A549 (cell line): ENCODE measurements around the gene RAB3IL1. TPM values are rescaled to one million over a fixed set of nuclear protein-coding genes. Genes with fewer than 3 reads are reported as not detected.

Experiments used
- ATAC-seq, 2 experiments: fragments of 200-7000 bp in 1 of 2; fragments of >200 bp in 1 of 2; cut with Nextera tagmentation in 1 of 2; cut with Tn5 transposase in 1 of 2; 3 replicates each; pipeline versions ENCODE4 v1.8.0 to v1.9.1; 2018 to 2020; ENCODE audit warnings: mild to moderate bottlenecking in 1 of 2, moderate library complexity in 1 of 2
- CTCF ChIA-PET: fragments of 300-600 bp; sonication (Branson Sonifier 250); formaldehyde crosslinking; extraction: SDS; loops from one replicate; lab custom pipeline; 2021; ENCODE audit warnings: antibody characterized with exemption, inconsistent platforms; lab: Yijun Ruan, JAX
- POLR2A ChIA-PET: fragments of 350-600 bp; formaldehyde crosslinking; extraction: SDS; loops from one replicate; lab custom pipeline; 2021; ENCODE audit warnings: antibody characterized with exemption, inconsistent platforms; lab: Yijun Ruan, JAX
- DNase-seq, 2 experiments: peaks; one replicate each; pipeline versions ENCODE4 v3.0.0 to v3.0.0-alpha.2; 2011 to 2016; ENCODE audit warnings: low read depth in 1 of 2, low spot score in 1 of 2
- FAIRE-seq: peaks from 2 replicates; lab custom pipeline; 2011; peaks lifted over from hg19 to GRCh38; lab: Jason Lieb, UNC
- H3K27ac ChIP-seq, 2 experiments: fragments of >200 bp; sonication (Bioruptor Twin); formaldehyde crosslinking; 3 replicates each; pipeline ENCODE4 v1.5.1; 2016 to 2017
- H3K4me1 ChIP-seq: fragments of >200 bp; sonication (Bioruptor Twin); formaldehyde crosslinking; 3 replicates; pipeline ENCODE4 v1.6.1; 2016
- H3K4me2 ChIP-seq: fragments of >200 bp; sonication (Bioruptor Twin); formaldehyde crosslinking; 3 replicates; pipeline ENCODE4 v1.6.1; 2016
- H3K4me3 ChIP-seq: fragments of >200 bp; sonication (Bioruptor Twin); formaldehyde crosslinking; 3 replicates; pipeline ENCODE4 v1.5.1; 2016
- H3K9me3 ChIP-seq: fragments of >200 bp; sonication (Bioruptor Twin); formaldehyde crosslinking; 3 replicates; pipeline ENCODE4 v1.6.1; 2016
- CEBPB ChIP-seq, 2 experiments: fragments of >200 bp in 1 of 2; sonication (Bioruptor Twin) in 1 of 2; formaldehyde crosslinking in 1 of 2; IDR thresholded peaks; 2 replicates each; pipeline ENCODE4 v1.6.1; 2012 to 2016
- CHD4 ChIP-seq: fragments of 200-600 bp; sonication (generic); IDR thresholded peaks from 2 replicates; pipeline ENCODE4 v1.6.1; 2016; ENCODE audit warnings: antibody characterized with exemption, mild to moderate bottlenecking, borderline replicate concordance
- EHF ChIP-seq: fragments of 250-450 bp; sonication (Bioruptor Pico); IDR thresholded peaks from 2 replicates; pipeline ENCODE4 v1.5.0; 2020; ENCODE audit warnings: mild to moderate bottlenecking
- EP300 ChIP-seq, 2 experiments: fragments of >200 bp; sonication (Bioruptor Twin); formaldehyde crosslinking; IDR thresholded peaks; 2 replicates in 1 of 2; 3 replicates in 1 of 2; pipeline ENCODE4 v1.6.1; 2016 to 2017
- ESRRA ChIP-seq: fragments of 150-350 bp; IDR thresholded peaks from 2 replicates; pipeline ENCODE4 v1.6.1; 2014; ENCODE audit warnings: mild to moderate bottlenecking, low read length, borderline replicate concordance
- FOSL2 ChIP-seq, 2 experiments: fragments of 450-650 bp in 1 of 2; fragments of >200 bp in 1 of 2; sonication (Bioruptor Twin) in 1 of 2; formaldehyde crosslinking; IDR thresholded peaks; 2 replicates each; pipeline versions ENCODE4 v1.5.0 to v1.6.1; 2016 to 2020; ENCODE audit warnings: mild to moderate bottlenecking in 1 of 2, moderate library complexity in 1 of 2
- FOXS1 ChIP-seq: fragments of 250-450 bp; sonication (Bioruptor Pico); IDR thresholded peaks from 2 replicates; pipeline ENCODE4 v1.5.0; 2020; ENCODE audit warnings: mild to moderate bottlenecking, moderate library complexity
- GATA3 ChIP-seq: IDR thresholded peaks from 2 replicates; pipeline ENCODE4 v1.6.1; 2012; ENCODE audit warnings: borderline replicate concordance
- HEYL ChIP-seq: fragments of 250-450 bp; sonication (Bioruptor Pico); IDR thresholded peaks from 2 replicates; pipeline ENCODE4 v1.8.0; 2021; ENCODE audit warnings: mild to moderate bottlenecking, moderate library complexity
- HOXB13 ChIP-seq: fragments of 250-450 bp; sonication (Bioruptor Pico); IDR thresholded peaks from 2 replicates; pipeline ENCODE4 v1.5.0; 2020; ENCODE audit warnings: low read depth, mild to moderate bottlenecking, moderate library complexity
- JUNB ChIP-seq: fragments of >200 bp; sonication (Bioruptor Twin); formaldehyde crosslinking; IDR thresholded peaks from 2 replicates; pipeline ENCODE4 v1.6.1; 2016
- NFE2L2 ChIP-seq: fragments of 150-350 bp; conservative IDR thresholded peaks from 2 replicates; pipeline ENCODE4 v1.6.1; 2014; ENCODE audit warnings: low read length
- NR3C1 ChIP-seq: fragments of >200 bp; sonication (Bioruptor Twin); formaldehyde crosslinking; IDR thresholded peaks from 3 replicates; pipeline ENCODE4 v1.6.1; 2017
- POLR2AphosphoS2 ChIP-seq: conservative IDR thresholded peaks from 2 replicates; pipeline ENCODE4 v1.6.1; 2012; ENCODE audit warnings: low read length, improper control_type of control experiment, inconsistent platforms
- RFX5 ChIP-seq: fragments of 450-650 bp; IDR thresholded peaks from 2 replicates; pipeline ENCODE4 v1.7.1; 2014; ENCODE audit warnings: antibody characterized with exemption, mild to moderate bottlenecking, moderate library complexity
- SREBF2 ChIP-seq: fragments of 450-650 bp; IDR thresholded peaks from 2 replicates; pipeline ENCODE4 v1.6.1; 2014; ENCODE audit warnings: mild to moderate bottlenecking, moderate library complexity
- ZNF302 ChIP-seq: fragments of 250-450 bp; sonication (Bioruptor Pico); IDR thresholded peaks from 2 replicates; pipeline ENCODE4 v1.9.0; 2021; ENCODE audit warnings: inconsistent platforms, mild to moderate bottlenecking, moderate library complexity
- WGBS: methylation state at CpG from one replicate; pipeline ENCODE4 v1.1.6; 2017; ENCODE audit errors: missing lambda C conversion rate; 5-methylcytosine and 5-hydroxymethylcytosine counted together
- polyA plus RNA-seq, 4 experiments: library from polyadenylated mRNA; depleted of rRNA in 3 of 4; stranded (reverse); fragments of >200 nt; fragmentation: RNase III in 1 of 4; extraction: RNeasy Plus Mini Kit Qiagen cat#74134 plus additional on column Dnase treatment in 1 of 4; gene quantifications; 2 replicates in 3 of 4; 3 replicates in 1 of 4; pipeline ENCODE4 v1.2.3, GENCODE V29; 2011 to 2017
- TF ChIP-seq, protein P1 (sequence below): fragments of >200 bp; sonication (Bioruptor Twin); formaldehyde crosslinking; IDR thresholded peaks from 3 replicates; pipeline ENCODE4 v1.6.1; 2016
- TF ChIP-seq, protein P2 (sequence below): fragments of 450-650 bp; IDR thresholded peaks from 2 replicates; pipeline ENCODE4 v1.6.1; 2014; ENCODE audit warnings: antibody characterized with exemption
- TF ChIP-seq, protein P3 (sequence below): IDR thresholded peaks from 2 replicates; pipeline ENCODE4 v1.6.1; 2012

RAB3IL1 gene
- polyA plus RNA-seq, 2 of the 4 experiments (the other 2 are of a cell fraction), result 5.8 to 6.2 TPM

DNA sequence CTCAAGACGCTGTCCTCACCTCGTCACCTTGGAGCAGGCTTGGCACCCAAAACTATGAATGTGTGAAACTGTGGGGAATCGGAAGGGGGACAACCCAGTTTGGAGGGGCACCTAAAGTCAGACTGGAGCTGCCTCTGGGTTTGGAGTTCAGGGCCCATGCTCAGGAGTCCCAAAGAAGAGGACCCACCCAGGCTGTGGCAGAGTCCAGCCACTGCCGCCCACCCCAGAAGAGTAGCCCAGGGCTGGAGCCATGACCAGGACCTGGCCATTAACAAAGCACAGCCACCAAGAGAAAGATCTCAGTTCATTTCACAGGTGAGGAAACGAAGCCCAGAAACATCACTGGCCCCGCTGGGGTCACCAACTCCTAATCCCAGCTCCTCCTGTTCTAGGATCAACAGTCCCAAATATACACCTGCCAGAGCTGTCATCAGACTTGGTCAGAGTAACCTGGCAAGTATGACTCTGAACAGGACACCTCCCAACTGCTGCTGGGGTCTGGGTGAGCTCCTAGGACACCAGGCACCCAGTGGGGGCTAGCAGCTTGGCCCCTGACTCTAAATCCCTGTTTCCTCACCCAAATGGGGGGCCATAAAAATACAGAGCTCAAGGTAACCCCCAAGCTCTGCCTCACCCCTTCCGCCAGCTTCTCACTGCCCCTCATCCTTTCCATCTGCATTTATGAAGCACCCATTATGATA is 2.7 kb downstream of the RAB3IL1 start:
- FAIRE-seq, result no peak
- no peak for DNase-seq
- Histone ChIP-seq H3K4me1 (peaks cover 13% of the 10 kb centered on the region), H3K9me3 (no peaks in the 10 kb centered on the region)
- CTCF ChIA-PET, result interaction anchor here (0.6 to 11.5 kb wide), 7 partner anchors 10 to 168 kb away, joined by 3 to 198 read pairs (median 4); no protein-coding TSS in a partner anchor
- 95% methylated on average over 7 of the region's 7 CpGs for WGBS
- no peak for ATAC-seq
- TF ChIP-seq, protein P1, sequence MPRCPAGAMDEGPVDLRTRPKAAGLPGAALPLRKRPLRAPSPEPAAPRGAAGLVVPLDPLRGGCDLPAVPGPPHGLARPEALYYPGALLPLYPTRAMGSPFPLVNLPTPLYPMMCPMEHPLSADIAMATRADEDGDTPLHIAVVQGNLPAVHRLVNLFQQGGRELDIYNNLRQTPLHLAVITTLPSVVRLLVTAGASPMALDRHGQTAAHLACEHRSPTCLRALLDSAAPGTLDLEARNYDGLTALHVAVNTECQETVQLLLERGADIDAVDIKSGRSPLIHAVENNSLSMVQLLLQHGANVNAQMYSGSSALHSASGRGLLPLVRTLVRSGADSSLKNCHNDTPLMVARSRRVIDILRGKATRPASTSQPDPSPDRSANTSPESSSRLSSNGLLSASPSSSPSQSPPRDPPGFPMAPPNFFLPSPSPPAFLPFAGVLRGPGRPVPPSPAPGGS, result no peak
- TF ChIP-seq CEBPB (IDR thresholded peaks at IDR 0.05), result no peak
- no peak for TF ChIP-seq GATA3
- TF ChIP-seq, protein P2, sequence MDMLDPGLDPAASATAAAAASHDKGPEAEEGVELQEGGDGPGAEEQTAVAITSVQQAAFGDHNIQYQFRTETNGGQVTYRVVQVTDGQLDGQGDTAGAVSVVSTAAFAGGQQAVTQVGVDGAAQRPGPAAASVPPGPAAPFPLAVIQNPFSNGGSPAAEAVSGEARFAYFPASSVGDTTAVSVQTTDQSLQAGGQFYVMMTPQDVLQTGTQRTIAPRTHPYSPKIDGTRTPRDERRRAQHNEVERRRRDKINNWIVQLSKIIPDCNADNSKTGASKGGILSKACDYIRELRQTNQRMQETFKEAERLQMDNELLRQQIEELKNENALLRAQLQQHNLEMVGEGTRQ, result no peak
- TF ChIP-seq, protein P3, sequence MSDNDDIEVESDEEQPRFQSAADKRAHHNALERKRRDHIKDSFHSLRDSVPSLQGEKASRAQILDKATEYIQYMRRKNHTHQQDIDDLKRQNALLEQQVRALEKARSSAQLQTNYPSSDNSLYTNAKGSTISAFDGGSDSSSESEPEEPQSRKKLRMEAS, result no peak
- no peak for TF ChIP-seq JUNB
- no peak for TF ChIP-seq FOSL2 (IDR thresholded peaks at IDR 0.05)
- TF ChIP-seq FOSL2 (CRISPR knock-in tag; IDR thresholded peaks at IDR 0.05), result no peak
- TF ChIP-seq EHF, result no peak
- no peak for TF ChIP-seq SREBF2
- TF ChIP-seq CHD4, result no peak
- no peak for TF ChIP-seq NFE2L2
- TF ChIP-seq NR3C1, result no peak
- TF ChIP-seq FOXS1 (CRISPR knock-in tag), result no peak
- TF ChIP-seq EP300 (IDR thresholded peaks at IDR 0.05), result no peak
- no peak for TF ChIP-seq ESRRA
- TF ChIP-seq HEYL (CRISPR knock-in tag), result no peak
- TF ChIP-seq RFX5, result no peak
- TF ChIP-seq, all 56 proteins: peak for 0
- POLR2A ChIA-PET, result no interaction called here
- no peak overlapping the region for H3K4me2 ChIP-seq
- no peak overlapping the region for H3K4me3 ChIP-seq
- no peak overlapping the region for H3K27ac ChIP-seq

DNA sequence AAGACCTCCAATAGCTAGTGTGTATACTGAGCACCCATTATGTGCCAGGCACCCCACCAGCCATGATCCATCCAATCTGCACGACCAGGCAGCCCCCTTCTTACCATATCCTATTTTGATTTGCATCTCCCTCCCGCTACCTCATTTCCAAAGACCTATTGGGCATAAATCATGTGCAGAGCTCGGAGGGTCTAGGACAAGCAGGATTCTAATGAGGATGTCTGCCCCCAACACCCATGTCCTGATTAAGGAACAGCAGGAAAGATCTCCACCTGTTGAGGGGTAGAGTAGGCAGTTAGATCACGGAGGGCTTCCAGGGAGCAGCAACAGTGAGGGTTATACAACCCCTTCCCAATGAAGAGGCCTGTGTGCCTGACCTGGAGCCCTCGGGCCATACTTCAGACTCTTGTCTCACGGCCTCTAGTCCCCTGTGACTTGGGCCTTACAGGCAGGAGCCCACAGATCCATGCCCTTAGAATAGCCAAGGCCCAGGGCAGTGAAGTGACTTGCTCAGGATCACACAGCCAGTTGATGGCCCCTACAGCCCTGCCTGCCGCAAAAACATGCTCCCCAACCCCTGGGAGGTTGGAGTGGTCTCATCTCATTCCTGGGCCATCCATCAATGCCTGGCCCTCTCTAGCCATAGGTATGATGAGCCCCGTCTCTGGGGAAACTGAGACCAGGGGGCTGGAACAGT is 3.5 kb downstream of the RAB3IL1 start:
- POLR2A ChIA-PET, result no interaction called here
- ATAC-seq (no peak), FAIRE-seq (no peak), DNase-seq (no peak)
- TF ChIP-seq POLR2AphosphoS2 (no peak), HOXB13 (CRISPR knock-in tag) (no peak), ZNF302 (no peak), SREBF2 (no peak)
- TF ChIP-seq, protein P1, result no peak
- no peak overlapping the region for H3K4me2 ChIP-seq
- no peak overlapping the region for H3K4me3 ChIP-seq
- CTCF ChIA-PET, result interaction anchor here (1.4 to 19.8 kb wide), 7 partner anchors 14 to 194 kb away, joined by 5 to 565 read pairs (median 16); partner anchors contain the start of gene BEST1
- 83% methylated on average over 7 of the region's 8 CpGs for WGBS
- H3K27ac ChIP-seq, result no peak overlapping the region
- peaks cover 10% of the 10 kb centered on the region; the same call in 1 of the 3 replicates for H3K4me1 ChIP-seq
- no peaks in the 10 kb centered on the region for H3K9me3 ChIP-seq
